Subcutaneous adipose tissue (tissue), 4 donors: ENCODE measurements around the gene ADAM22. TPM values are rescaled to one million over a fixed set of nuclear protein-coding genes. Genes with fewer than 3 reads are reported as not detected.

Source experiments
- CTCF ChIP-seq: fragments of 450-650 bp; IDR thresholded peaks from one replicate; pipeline ENCODE4 v1.5.1; 2016; ENCODE audit warnings: low read depth, mild to moderate bottlenecking, control low read depth, antibody characterized with exemption, moderate library complexity
- total RNA-seq, 4 donors: library from RNA; depleted of rRNA; stranded (reverse); fragments of >200 nt; gene quantifications; one replicate each; pipeline ENCODE4 v1.1.0, GENCODE V29; 2016

The ADAM22 gene
- total RNA-seq, 4 donors from 2014 or later = 3.1 to 8.1 (median 4.6) TPM

DNA sequence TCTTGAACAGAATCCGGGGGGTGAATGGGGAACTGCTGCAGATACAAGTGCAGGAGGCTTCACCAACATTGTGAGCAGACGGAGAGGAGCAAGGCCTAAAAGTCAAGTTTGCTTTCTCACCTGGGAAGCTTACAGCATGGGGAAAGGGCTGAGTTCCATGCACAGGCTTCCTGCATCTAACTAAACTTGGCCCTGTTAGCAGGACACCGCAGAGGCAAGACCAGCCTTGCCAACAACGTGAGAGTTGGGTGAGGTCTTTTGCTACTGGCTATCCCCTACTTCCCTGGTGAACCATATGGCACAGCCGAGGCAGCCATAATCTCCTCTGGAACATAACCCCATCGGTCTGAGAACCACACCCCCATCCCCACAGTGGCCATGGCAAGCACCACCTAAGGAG is 14.2 kb upstream of the ADAM22 start:
- TF ChIP-seq CTCF = no peak

GRCh38 chr7:87920578-87920977 is 13.5 kb upstream of the ADAM22 start:
- no peak for TF ChIP-seq CTCF

- no peak for TF ChIP-seq CTCF
Observed at GRCh38 chr7:87926581-87927461, 7.2 kb upstream of the ADAM22 start.

- no peak for TF ChIP-seq CTCF
Observed at GRCh38 chr7:87933605-87933952, 472 bp upstream of the ADAM22 start.

DNA sequence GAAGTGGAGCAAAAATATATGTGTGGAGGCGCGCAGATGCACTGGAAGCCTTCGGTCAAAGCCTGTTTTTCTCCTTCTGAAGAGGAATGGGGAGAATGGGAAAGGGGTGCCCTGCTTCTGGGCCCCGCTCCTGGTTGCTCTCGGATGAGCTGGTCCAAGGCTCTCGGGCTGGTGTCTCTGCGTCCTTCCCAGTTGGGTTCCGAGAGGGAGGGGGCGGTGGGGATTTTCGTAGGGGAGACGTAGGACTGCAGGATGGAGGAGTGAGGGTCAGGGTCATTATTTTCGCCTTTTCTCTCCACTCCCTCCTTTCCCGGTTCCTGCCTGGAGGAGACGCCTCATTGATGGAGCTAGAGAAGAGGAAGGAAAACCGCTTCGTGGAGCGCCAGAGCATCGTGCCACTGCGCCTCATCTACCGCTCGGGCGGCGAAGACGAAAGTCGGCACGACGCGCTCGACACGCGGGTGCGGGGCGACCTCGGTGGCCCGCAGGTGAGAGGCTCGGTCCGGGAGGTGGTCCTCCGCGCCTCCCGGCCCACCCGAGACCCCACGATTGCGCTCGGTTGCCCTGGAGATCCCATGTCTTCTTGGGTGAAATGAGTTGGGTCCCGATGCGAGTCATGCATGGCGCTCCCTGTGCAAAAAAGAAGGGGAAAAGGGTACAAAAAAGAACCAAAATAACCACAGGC is 790 bp downstream of the ADAM22 start:
- no peak for TF ChIP-seq CTCF

DNA sequence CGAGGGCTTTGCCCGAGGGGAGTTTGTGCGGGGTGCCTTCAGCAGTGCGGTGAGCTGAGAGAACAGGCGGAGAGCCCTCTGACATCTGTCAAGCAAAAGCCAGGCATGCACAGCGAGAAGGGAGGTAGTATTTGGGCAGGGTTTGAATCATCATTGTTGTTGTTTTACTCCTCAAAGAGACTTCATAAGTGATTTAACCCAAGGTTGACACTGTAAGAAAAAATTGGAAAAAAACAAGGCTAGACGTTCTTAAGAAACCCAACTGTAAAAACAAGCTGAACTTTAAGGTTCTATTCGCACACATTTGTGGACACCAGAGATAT is 1.3 kb downstream of the ADAM22 start:
- TF ChIP-seq CTCF = no peak

GRCh38 chr7:87941138-87941537 is 7.1 kb downstream of the ADAM22 start:
- TF ChIP-seq CTCF = no peak
